Lower leg skin (tissue), 3 donors: Measurements from ENCODE around the gene ZNF626.

Experiments
- POLR2A ChIP-seq, 2 donors: fragments of 450-650 bp; IDR thresholded peaks; one replicate each; pipeline ENCODE4 v1.6.1; 2016 to 2017; ENCODE audit warnings: antibody characterized with exemption in 2 of 2, mild to moderate bottlenecking in 1 of 2, moderate library complexity in 1 of 2
- TF ChIP-seq, protein P1 (sequence below), 3 donors: fragments of 450-650 bp; IDR thresholded peaks; one replicate each; pipeline ENCODE4 v1.5.1; 2016; ENCODE audit warnings: antibody characterized with exemption in 3 of 3, mild to moderate bottlenecking in 3 of 3, moderate library complexity in 2 of 3

DNA sequence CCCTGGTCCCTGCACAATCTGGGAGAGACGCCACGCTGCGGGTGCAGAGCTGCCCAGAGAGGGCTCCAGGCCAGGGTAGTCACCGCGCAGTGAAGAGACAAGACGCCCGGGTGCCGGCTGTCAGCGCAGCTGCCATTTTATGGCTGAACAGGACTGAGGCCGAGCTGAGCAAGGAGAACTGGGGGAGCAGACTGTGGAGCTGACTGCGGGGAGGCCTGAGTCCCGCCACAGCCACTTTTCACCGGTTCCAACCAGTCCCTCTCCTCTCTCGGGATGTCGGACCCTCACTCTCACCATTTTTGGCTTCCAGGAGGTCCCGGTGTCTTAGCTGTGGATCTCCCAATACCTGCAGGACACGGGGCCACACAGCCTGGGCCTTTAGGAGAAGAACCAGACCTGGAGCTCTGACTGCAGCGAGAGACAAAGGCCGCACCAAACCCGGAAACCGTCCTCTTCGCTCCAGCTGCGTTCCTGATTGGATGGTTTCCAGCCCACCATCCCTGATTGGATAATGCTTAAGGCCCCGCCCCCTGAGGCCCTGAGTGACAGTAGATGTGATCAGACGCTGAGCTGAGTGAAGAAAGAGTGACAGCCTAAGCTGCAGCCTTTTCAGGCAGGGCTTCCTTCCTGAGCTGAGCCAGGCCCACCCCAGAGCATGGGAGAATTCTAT, at the start of gene ZNF626:
- TF ChIP-seq, protein P1, sequence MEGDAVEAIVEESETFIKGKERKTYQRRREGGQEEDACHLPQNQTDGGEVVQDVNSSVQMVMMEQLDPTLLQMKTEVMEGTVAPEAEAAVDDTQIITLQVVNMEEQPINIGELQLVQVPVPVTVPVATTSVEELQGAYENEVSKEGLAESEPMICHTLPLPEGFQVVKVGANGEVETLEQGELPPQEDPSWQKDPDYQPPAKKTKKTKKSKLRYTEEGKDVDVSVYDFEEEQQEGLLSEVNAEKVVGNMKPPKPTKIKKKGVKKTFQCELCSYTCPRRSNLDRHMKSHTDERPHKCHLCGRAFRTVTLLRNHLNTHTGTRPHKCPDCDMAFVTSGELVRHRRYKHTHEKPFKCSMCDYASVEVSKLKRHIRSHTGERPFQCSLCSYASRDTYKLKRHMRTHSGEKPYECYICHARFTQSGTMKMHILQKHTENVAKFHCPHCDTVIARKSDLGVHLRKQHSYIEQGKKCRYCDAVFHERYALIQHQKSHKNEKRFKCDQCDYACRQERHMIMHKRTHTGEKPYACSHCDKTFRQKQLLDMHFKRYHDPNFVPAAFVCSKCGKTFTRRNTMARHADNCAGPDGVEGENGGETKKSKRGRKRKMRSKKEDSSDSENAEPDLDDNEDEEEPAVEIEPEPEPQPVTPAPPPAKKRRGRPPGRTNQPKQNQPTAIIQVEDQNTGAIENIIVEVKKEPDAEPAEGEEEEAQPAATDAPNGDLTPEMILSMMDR (IDR thresholded peaks at IDR 0.05), result no peak
- no peak for TF ChIP-seq POLR2A (IDR thresholded peaks at IDR 0.05)
